HG03095 (cell line): ENCODE data around the gene ABHD4.
"Not testable (repeated sequence)": the region's sequence is repeated elsewhere in the genome, so short reads cannot be mapped to it uniquely, and the experiment has no call there.

Experiments used
- ATAC-seq: cut with Tn5 transposase; IDR thresholded peaks from one replicate; pipeline ENCODE4 v1.9.1; 2021; ENCODE audit warnings: moderate library complexity; ENCODE audit not compliant: unreplicated experiment

The ABHD4 gene

GRCh38 chr14:22561661-22562579 lies 36.2 kb upstream of the ABHD4 start:
- ATAC-seq = no peak

- no peak for ATAC-seq
Measured at GRCh38 chr14:22563987-22564386, 34.1 kb upstream of the ABHD4 start.

- no peak for ATAC-seq
Measured at GRCh38 chr14:22564463-22564862, 33.6 kb upstream of the ABHD4 start.

GRCh38 chr14:22565391-22565945 lies 32.6 kb upstream of the ABHD4 start:
- ATAC-seq = peak; percentile 38

- not testable (repeated sequence) for ATAC-seq
Measured at GRCh38 chr14:22566266-22566665, 31.8 kb upstream of the ABHD4 start.

- ATAC-seq = no peak
Measured at GRCh38 chr14:22566845-22567244, 31.3 kb upstream of the ABHD4 start.

- ATAC-seq = no peak
Measured at GRCh38 chr14:22567437-22567836, 30.7 kb upstream of the ABHD4 start.

GRCh38 chr14:22569106-22569736 lies 28.9 kb upstream of the ABHD4 start:
- ATAC-seq = no peak

GRCh38 chr14:22569737-22570131 lies 28.4 kb upstream of the ABHD4 start:
- no peak for ATAC-seq

- ATAC-seq = peak; percentile 48
Measured at GRCh38 chr14:22570132-22570949, 27.8 kb upstream of the ABHD4 start.

GRCh38 chr14:22572562-22573058 lies 25.5 kb upstream of the ABHD4 start:
- no peak for ATAC-seq

GRCh38 chr14:22573804-22574203 lies 24.3 kb upstream of the ABHD4 start:
- ATAC-seq = no peak

- no peak for ATAC-seq
Measured at GRCh38 chr14:22577334-22577908, 20.7 kb upstream of the ABHD4 start.

GRCh38 chr14:22579236-22579635 lies 18.9 kb upstream of the ABHD4 start:
- ATAC-seq = no peak

GRCh38 chr14:22579881-22580280 lies 18.2 kb upstream of the ABHD4 start:
- ATAC-seq = no peak

- ATAC-seq = no peak
Measured at GRCh38 chr14:22580625-22581024, 17.5 kb upstream of the ABHD4 start.

- no peak for ATAC-seq
Measured at GRCh38 chr14:22583994-22584393, 14.1 kb upstream of the ABHD4 start.

GRCh38 chr14:22587247-22587646 lies 10.9 kb upstream of the ABHD4 start:
- no peak for ATAC-seq

- not testable (repeated sequence) for ATAC-seq
Measured at GRCh38 chr14:22587677-22588422, 10.2 kb upstream of the ABHD4 start.
